Hepatocyte (in vitro differentiated cells): ENCODE data around the gene SLC13A5. TPM values are rescaled to one million over a fixed set of nuclear protein-coding genes. Genes with fewer than 3 reads are reported as not detected.

Experiments used
- DNase-seq: peaks from one replicate; pipeline ENCODE4 v3.0.0-alpha.2; 2016; ENCODE audit warnings: low spot score
- H2AFZ ChIP-seq: fragments of 200-600 bp; sonication (generic); 2 replicates; pipeline ENCODE4 v1.6.0; 2016; ENCODE audit warnings: antibody characterized with exemption, mild to moderate bottlenecking
- H3K27ac ChIP-seq: fragments of 200-600 bp; sonication (generic); 2 replicates; pipeline ENCODE4 v1.5.1; 2016; ENCODE audit warnings: mild to moderate bottlenecking
- H3K27me3 ChIP-seq: fragments of 200-600 bp; sonication (generic); 2 replicates; pipeline ENCODE4 v1.6.1; 2016
- H3K36me3 ChIP-seq: fragments of 200-600 bp; sonication (generic); replicated peaks from 2 replicates; pipeline ENCODE4 v1.5.1; 2016; ENCODE audit warnings: low read depth; ENCODE audit not compliant: insufficient read depth
- H3K4me1 ChIP-seq: fragments of 200-600 bp; sonication (generic); 2 replicates; pipeline ENCODE4 v1.5.1; 2016; ENCODE audit warnings: mild to moderate bottlenecking, moderate library complexity; ENCODE audit not compliant: insufficient read depth
- H3K4me2 ChIP-seq: fragments of 200-600 bp; sonication (generic); 2 replicates; pipeline ENCODE4 v1.6.0; 2016
- H3K4me3 ChIP-seq: fragments of 200-600 bp; sonication (generic); 2 replicates; pipeline ENCODE4 v1.5.1; 2016; ENCODE audit warnings: mild to moderate bottlenecking
- H3K79me2 ChIP-seq: fragments of 200-600 bp; sonication (generic); 2 replicates; pipeline ENCODE4 v1.6.0; 2017; ENCODE audit warnings: mild to moderate bottlenecking
- H3K9me2 ChIP-seq: fragments of 200-600 bp; sonication (generic); replicated peaks from 2 replicates; pipeline ENCODE4 v1.6.0; 2017; ENCODE audit warnings: mild to moderate bottlenecking; ENCODE audit not compliant: insufficient read depth
- H3K9me3 ChIP-seq: fragments of 200-600 bp; sonication (generic); 2 replicates; pipeline ENCODE4 v1.5.1; 2016; ENCODE audit warnings: low read depth, mild to moderate bottlenecking
- H4K20me1 ChIP-seq: fragments of 200-600 bp; sonication (generic); 2 replicates; pipeline ENCODE4 v1.6.0; 2016; ENCODE audit warnings: mild to moderate bottlenecking; ENCODE audit not compliant: insufficient read depth, poor library complexity, severe bottlenecking
- CTCF ChIP-seq: fragments of 200-600 bp; sonication (generic); IDR thresholded peaks from 2 replicates; pipeline ENCODE4 v1.5.1; 2016; ENCODE audit warnings: antibody characterized with exemption, mild to moderate bottlenecking; ENCODE audit not compliant: poor library complexity
- EZH2 ChIP-seq: fragments of 200-600 bp; sonication (generic); IDR thresholded peaks from 2 replicates; pipeline ENCODE4 v1.6.1; 2016; ENCODE audit warnings: antibody characterized with exemption, mild to moderate bottlenecking, borderline replicate concordance
- EZH2phosphoT487 ChIP-seq: fragments of 200-600 bp; sonication (generic); IDR thresholded peaks from one replicate; pipeline ENCODE4 v1.6.1; 2018; ENCODE audit warnings: antibody characterized with exemption, mild to moderate bottlenecking, low read depth, moderate library complexity; ENCODE audit not compliant: unreplicated experiment, severe bottlenecking
- WGBS: methylation state at CpG from one replicate; pipeline ENCODE4 v1.1.6; 2016; ENCODE audit warnings: low lambda C conversion rate; ENCODE audit errors: missing lambda C conversion rate; 5-methylcytosine and 5-hydroxymethylcytosine counted together
- polyA plus RNA-seq: library from polyadenylated mRNA; unstranded; fragments of >200 nt; fragmentation: Nextera tagmentation; extraction: Ambion mirVana; gene quantifications from 2 replicates; pipeline ENCODE4 v1.2.1, GENCODE V29; 2016
- total RNA-seq: library from RNA; depleted of rRNA; stranded (reverse); fragments of >200 nt; gene quantifications from 2 replicates; pipeline ENCODE4 v1.2.3, GENCODE V29; 2014

Gene SLC13A5
- total and polyA plus RNA-seq, 2 experiments from 2014 or later = 7.3 to 18.5 TPM

- Histone ChIP-seq H3K4me3 (no peak overlapping the region), H3K4me1 (peaks cover 11% of the 10 kb centered on the region), H3K4me2 (peak overlapping the region; percentile 65), H3K36me3 (no peaks in the 10 kb centered on the region), H4K20me1 (no peaks in the 10 kb centered on the region), H3K9me2 (no peaks in the 10 kb centered on the region), H3K9me3 (no peaks in the 10 kb centered on the region), H3K27me3 (no peaks in the 10 kb centered on the region), H3K27ac (no peak overlapping the region), H2AFZ (no peak overlapping the region), H3K79me2 (no peaks in the 10 kb centered on the region)
- 82% methylated on average over 10 of the region's 13 CpGs for WGBS
- no peak for DNase-seq
- TF ChIP-seq EZH2phosphoT487 = no peak
- no peak for TF ChIP-seq CTCF
- TF ChIP-seq EZH2 = no peak
These were observed 43.4 kb upstream of the SLC13A5 start for GRCh38 chr17:6756425-6757031.

DNA sequence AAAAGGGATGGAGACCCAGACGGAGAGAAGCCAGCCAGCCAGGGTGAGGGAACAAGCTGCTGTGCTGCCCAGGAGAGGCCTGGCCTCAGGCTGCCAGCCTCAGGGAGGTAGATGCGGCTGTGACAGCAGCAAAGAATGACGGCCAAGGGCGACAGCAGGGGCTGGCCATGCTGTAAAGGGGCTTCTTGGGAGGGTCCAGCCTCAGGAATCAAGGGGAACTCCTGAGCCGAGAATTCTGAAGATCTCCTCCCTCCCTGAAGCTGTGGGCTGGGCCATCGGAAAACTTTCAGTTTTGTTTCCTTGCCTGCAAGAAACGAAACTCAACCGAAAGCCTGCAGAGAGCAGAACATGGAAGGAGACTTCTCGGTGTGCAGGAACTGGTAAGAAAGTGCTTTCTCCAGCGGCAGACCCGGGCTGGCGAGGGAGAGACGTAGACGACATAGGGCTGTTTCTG lies 42.6 kb upstream of the SLC13A5 start, which contains the start of gene XAF1:
Gene XAF1 (plus strand): TSS at position 316 of the 454 bp plus-strand sequence. CDS start 33 bp downstream, at position 349.
- Histone ChIP-seq H3K27ac (peak within 1 kb of the TSS; percentile 68), H4K20me1 (no peaks in the 10 kb centered on the region), H3K36me3 (no peaks in the 10 kb centered on the region), H3K9me3 (no peaks in the 10 kb centered on the region), H3K4me3 (no peak within 1 kb of the TSS), H3K4me2 (peak within 1 kb of the TSS; percentile 65), H3K79me2 (no peaks in the 10 kb centered on the region), H3K9me2 (no peaks in the 10 kb centered on the region), H3K4me1 (peaks cover 11% of the 10 kb centered on the region), H3K27me3 (no peaks in the 10 kb centered on the region), H2AFZ (peak within 1 kb of the TSS; percentile 63)
- TF ChIP-seq EZH2 = no peak
- no peak for TF ChIP-seq EZH2phosphoT487
- TF ChIP-seq CTCF = no peak
- no peak for DNase-seq
- 65% methylated on average over 14 of the region's 14 CpGs for WGBS

GRCh38 chr17:6755281-6755680 lies 42.1 kb upstream of the SLC13A5 start:
- Histone ChIP-seq H3K27me3 (no peaks in the 10 kb centered on the region), H3K9me3 (no peaks in the 10 kb centered on the region), H3K36me3 (no peaks in the 10 kb centered on the region), H3K4me2 (peak overlapping the region; percentile 65), H3K4me3 (no peak overlapping the region), H3K79me2 (no peaks in the 10 kb centered on the region), H3K27ac (peak overlapping the region; percentile 68), H4K20me1 (no peaks in the 10 kb centered on the region), H3K4me1 (peaks cover 11% of the 10 kb centered on the region), H2AFZ (peak overlapping the region; percentile 63), H3K9me2 (no peaks in the 10 kb centered on the region)
- peak; percentile 40 for DNase-seq
- 56% methylated on average over 5 of the region's 5 CpGs for WGBS
- TF ChIP-seq EZH2phosphoT487 (no peak), CTCF (no peak), EZH2 (no peak)
